CD4-positive, alpha-beta T cell treated with Interleukin-21 for 1 hour (primary cell): ENCODE measurements around the gene RFTN1.
A peak's percentile ranks its signal among the peaks of the same experiment; 100 is the strongest.

ENCODE experiments used
- DNase-seq: peaks from one replicate; pipeline ENCODE4 v3.0.0-alpha.2; 2020

Gene RFTN1, protein sequence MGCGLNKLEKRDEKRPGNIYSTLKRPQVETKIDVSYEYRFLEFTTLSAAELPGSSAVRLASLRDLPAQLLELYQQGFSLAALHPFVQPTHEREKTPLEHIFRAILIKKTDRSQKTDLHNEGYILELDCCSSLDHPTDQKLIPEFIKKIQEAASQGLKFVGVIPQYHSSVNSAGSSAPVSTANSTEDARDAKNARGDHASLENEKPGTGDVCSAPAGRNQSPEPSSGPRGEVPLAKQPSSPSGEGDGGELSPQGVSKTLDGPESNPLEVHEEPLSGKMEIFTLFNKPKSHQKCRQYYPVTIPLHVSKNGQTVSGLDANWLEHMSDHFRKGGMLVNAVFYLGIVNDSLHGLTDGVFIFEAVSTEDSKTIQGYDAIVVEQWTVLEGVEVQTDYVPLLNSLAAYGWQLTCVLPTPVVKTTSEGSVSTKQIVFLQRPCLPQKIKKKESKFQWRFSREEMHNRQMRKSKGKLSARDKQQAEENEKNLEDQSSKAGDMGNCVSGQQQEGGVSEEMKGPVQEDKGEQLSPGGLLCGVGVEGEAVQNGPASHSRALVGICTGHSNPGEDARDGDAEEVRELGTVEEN

GRCh38 chr3:16513141-16514020 lies at the start of gene RFTN1:
TSS of gene RFTN1 (minus strand) at chr3:16513699. CDS start at chr3:16493869, 19,830 bp downstream.
- DNase-seq = peak; percentile 59

GRCh38 chr3:16559653-16560365 lies 46.3 kb upstream of the RFTN1 start:
- DNase-seq = no peak

DNA sequence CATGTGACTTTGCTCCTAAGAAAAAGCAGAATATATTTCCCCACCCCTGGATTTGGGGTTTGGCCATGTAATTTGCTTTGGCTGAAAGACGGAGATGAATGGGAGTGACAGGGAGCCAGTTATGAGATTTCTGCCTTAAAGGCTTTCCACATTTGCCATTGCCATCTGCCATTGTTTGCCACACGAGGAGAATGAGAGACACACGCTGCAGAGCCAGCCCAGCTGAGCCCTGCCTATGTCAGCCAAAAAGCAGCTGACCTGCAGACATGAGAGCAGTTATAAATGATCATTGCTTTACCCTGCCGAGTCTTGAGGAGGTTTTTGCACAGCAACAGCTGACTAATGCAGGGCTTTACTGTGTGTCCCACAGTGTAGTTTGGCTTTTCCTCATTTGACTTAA lies 40.6 kb upstream of the RFTN1 start:
- DNase-seq = no peak

DNA sequence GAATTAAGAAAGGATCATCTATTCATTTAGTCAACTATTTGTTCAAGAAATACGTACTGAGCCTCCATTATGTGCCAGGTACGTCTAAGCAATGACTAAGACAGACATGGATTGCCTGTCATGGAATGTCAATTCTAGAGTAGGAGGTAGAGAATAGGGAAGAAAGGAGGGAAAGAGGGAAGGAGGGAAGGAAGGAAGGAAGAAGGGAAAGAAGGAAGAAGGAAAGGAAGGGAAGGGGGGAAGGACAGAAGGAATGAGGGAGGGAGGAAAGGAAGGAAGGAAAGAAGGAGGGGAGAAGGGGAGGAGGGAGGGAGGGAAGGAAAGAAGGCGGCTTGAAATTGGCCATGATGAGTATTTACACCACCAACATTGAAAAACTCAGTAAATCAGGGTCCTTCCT lies 39.3 kb upstream of the RFTN1 start:
- no peak for DNase-seq

GRCh38 chr3:16551342-16551976 lies 38.0 kb upstream of the RFTN1 start:
- no peak for DNase-seq

- DNase-seq = peak; percentile 85
Measured at GRCh38 chr3:16550676-16551341, 37.3 kb upstream of the RFTN1 start.

DNA sequence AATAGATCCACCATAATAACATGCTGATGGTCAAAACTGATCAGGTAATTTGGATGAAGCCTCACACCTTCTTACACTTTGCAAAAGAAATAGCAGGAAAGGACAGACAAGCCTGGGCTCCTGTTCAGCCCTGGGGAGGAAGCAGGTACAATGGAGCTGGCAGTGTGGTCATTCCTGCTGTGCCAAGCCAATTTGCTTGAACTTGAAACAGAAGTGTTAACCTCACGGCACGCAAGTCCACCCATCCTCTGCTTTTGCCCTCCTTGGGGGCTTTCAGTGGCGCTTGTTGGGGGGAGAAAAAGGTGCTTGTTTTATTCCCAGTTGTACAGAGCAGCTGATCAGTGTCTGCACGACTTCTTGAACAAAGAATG lies 36.8 kb upstream of the RFTN1 start:
- DNase-seq = no peak

GRCh38 chr3:16548721-16549120 lies 35.2 kb upstream of the RFTN1 start:
- no peak for DNase-seq

DNA sequence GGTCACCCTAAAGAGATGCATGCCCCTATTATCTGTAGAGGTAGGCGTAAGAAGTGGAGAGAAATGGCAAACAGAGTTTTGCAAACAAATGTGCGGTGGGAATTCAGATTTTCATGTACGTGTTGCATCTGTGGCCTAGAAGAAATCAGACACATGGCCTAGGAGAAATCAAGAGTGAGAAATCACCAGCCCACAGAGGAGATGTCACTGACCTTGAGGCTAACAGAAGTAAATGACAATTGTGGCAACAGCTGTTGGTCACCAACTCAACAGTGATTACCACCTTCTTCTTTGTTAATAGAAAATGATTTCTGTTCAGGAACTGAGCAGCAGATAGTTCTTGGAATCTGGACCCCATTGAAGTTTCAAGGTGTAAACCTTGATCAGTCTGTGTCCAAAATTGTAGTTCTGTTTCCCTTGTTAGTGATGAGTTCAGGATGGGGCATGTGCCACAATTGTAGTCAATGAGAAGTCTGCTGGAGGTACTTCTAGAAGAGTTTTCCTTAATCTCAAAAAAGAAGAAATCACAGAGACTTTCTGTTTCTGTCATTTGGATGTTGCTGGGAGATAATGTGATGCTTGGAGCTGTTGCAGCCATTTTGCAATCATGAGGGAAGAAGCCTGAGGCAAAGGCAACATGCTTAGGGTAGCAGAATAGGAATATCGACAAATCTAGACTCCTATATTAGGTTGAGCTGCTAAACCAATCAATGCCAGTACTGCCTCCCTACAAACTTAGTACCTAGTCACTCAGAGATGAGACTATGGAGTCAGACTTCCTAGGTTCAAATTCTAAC lies 34.3 kb upstream of the RFTN1 start:
- no peak for DNase-seq

- no peak for DNase-seq
Measured at GRCh38 chr3:16546186-16547010, 32.9 kb upstream of the RFTN1 start.

- no peak for DNase-seq
Measured at GRCh38 chr3:16545413-16546185, 32.1 kb upstream of the RFTN1 start.

GRCh38 chr3:16543242-16543864 lies 29.9 kb upstream of the RFTN1 start:
- no peak for DNase-seq

- no peak for DNase-seq
Measured at GRCh38 chr3:16538507-16538906, 25.0 kb upstream of the RFTN1 start.

- DNase-seq = no peak
Measured at GRCh38 chr3:16536996-16537395, 23.5 kb upstream of the RFTN1 start.

GRCh38 chr3:16536344-16536663 lies 22.8 kb upstream of the RFTN1 start:
- DNase-seq = no peak

DNA sequence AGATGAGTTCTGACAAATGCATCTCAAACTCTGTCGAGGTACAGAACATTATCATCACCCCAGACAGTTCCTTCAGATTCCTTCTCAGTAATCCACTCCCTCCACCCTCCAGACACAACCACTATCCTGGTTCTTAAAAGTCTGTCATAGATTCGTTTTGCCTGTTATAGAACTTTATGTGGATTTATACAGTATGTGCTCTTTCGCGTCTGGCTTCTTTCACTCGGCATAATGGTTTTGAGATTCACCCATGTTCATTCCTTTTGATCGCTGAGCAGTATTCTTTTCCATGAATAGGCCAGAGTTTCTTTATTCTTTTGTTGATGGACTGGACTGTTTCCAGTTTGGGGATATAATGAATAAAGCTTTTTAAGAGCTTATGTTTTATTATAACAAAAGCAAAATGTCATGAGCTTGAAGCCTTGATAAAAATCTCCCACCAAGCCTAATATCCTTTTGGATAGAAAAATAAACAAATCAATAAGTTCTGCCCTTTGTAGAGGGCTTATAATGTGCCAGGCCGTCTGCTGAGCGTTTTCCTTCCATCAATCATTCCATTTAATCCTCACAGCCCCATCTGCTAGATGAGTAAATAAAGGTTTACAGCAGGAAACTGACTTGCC lies 21.3 kb upstream of the RFTN1 start:
- DNase-seq = no peak

GRCh38 chr3:16533928-16534574 lies 20.6 kb upstream of the RFTN1 start:
- no peak for DNase-seq

- DNase-seq = peak; percentile 36
Measured at GRCh38 chr3:16529264-16529663, 15.8 kb upstream of the RFTN1 start.
